ENCODE results near the gene PRR29.

PRR29 gene

DNA sequence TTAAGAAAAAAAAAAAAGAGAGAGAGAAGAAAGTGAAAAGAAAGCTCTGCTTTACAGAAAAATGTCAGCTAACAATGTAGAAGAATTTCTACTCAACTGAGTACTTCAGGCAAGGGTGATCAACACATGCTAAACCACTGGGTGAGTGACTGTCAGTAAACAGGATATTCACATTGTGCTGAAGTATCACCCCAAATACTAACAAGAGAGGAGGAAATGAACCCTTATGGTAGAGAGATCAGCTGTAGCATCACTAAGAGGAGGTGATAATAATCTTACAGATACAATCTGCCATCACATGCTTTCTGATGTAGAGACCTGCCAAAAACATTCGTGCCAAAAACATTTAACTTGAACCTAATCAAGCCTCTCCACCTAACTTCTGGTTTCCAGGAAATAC lies 53.0 kb downstream of the PRR29 start:
- no peaks in the 10 kb centered on the region for H3K9me2 ChIP-seq (replicated peaks; ENCODE audit: control insufficient read depth, low read length)
- no peaks in the 10 kb centered on the region for H3F3A ChIP-seq (ENCODE audit: control insufficient read depth, insufficient read depth)
- TF ChIP-seq EZH2phosphoT487 (IDR thresholded peaks at IDR 0.05; ENCODE audit: borderline replicate concordance, low read length): no peak
- TF ChIP-seq, protein P1, sequence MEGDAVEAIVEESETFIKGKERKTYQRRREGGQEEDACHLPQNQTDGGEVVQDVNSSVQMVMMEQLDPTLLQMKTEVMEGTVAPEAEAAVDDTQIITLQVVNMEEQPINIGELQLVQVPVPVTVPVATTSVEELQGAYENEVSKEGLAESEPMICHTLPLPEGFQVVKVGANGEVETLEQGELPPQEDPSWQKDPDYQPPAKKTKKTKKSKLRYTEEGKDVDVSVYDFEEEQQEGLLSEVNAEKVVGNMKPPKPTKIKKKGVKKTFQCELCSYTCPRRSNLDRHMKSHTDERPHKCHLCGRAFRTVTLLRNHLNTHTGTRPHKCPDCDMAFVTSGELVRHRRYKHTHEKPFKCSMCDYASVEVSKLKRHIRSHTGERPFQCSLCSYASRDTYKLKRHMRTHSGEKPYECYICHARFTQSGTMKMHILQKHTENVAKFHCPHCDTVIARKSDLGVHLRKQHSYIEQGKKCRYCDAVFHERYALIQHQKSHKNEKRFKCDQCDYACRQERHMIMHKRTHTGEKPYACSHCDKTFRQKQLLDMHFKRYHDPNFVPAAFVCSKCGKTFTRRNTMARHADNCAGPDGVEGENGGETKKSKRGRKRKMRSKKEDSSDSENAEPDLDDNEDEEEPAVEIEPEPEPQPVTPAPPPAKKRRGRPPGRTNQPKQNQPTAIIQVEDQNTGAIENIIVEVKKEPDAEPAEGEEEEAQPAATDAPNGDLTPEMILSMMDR (IDR thresholded peaks at IDR 0.05; ENCODE audit: low read depth, low read length, poor library complexity, severe bottlenecking): no peak
- H4K20me1 ChIP-seq (ENCODE audit: control insufficient read depth, insufficient read depth, low read depth, low read length): no peaks in the 10 kb centered on the region
- no peak overlapping the region for H3K4me2 ChIP-seq (ENCODE audit: low read length)
- H3K27ac ChIP-seq (ENCODE audit: low read depth, low read length): no peak overlapping the region
- H3K36me3 ChIP-seq (ENCODE audit: control insufficient read depth, low read length): no peaks in the 10 kb centered on the region
- no peaks in the 10 kb centered on the region for H3K9me3 ChIP-seq (ENCODE audit: control insufficient read depth, insufficient read depth, low read length)
- H3K79me2 ChIP-seq (ENCODE audit: control insufficient read depth, low read length): no peaks in the 10 kb centered on the region
- H3K4me1 ChIP-seq (ENCODE audit: control insufficient read depth, low read length): no peaks in the 10 kb centered on the region
- no peak overlapping the region for H3K4me3 ChIP-seq (ENCODE audit: low read length)
- H3K27me3 ChIP-seq (ENCODE audit: control insufficient read depth, low read length): no peaks in the 10 kb centered on the region

- no peaks in the 10 kb centered on the region for H3K27me3 ChIP-seq (ENCODE audit: control insufficient read depth, low read length)
- no peak for TF ChIP-seq EZH2phosphoT487 (IDR thresholded peaks at IDR 0.05; ENCODE audit: borderline replicate concordance, low read length)
- TF ChIP-seq, protein P1 (IDR thresholded peaks at IDR 0.05; ENCODE audit: low read depth, low read length, poor library complexity, severe bottlenecking): no peak
- no peaks in the 10 kb centered on the region for H4K20me1 ChIP-seq (ENCODE audit: control insufficient read depth, insufficient read depth, low read depth, low read length)
- no peaks in the 10 kb centered on the region for H3K9me3 ChIP-seq (ENCODE audit: control insufficient read depth, insufficient read depth, low read length)
- H3K36me3 ChIP-seq (ENCODE audit: control insufficient read depth, low read length): no peaks in the 10 kb centered on the region
- no peaks in the 10 kb centered on the region for H3F3A ChIP-seq (ENCODE audit: control insufficient read depth, insufficient read depth)
- H3K79me2 ChIP-seq (ENCODE audit: control insufficient read depth, low read length): no peaks in the 10 kb centered on the region
- H3K4me3 ChIP-seq (ENCODE audit: low read length): no peak overlapping the region
- H3K9me2 ChIP-seq (replicated peaks; ENCODE audit: control insufficient read depth, low read length): no peaks in the 10 kb centered on the region
- no peak overlapping the region for H3K27ac ChIP-seq (ENCODE audit: low read depth, low read length)
- no peak overlapping the region for H3K4me2 ChIP-seq (ENCODE audit: low read length)
- no peaks in the 10 kb centered on the region for H3K4me1 ChIP-seq (ENCODE audit: control insufficient read depth, low read length)
Measured at GRCh38 chr17:64053101-64053500, 55.0 kb downstream of the PRR29 start.
